GM23338 (cell line): ENCODE measurements around the gene EYA2.
"Not testable (repeated sequence)": the region's sequence is repeated elsewhere in the genome, so short reads cannot be mapped to it uniquely, and the experiment has no call there.

ENCODE experiments used
- EZH2phosphoT487 ChIP-seq: fragments of 200-600 bp; sonication (generic); IDR thresholded peaks from one replicate; pipeline ENCODE4 v1.8.1; 2018; ENCODE audit warnings: antibody characterized with exemption; ENCODE audit not compliant: unreplicated experiment
- JUNB ChIP-seq: IDR thresholded peaks from one replicate; pipeline ENCODE4 v1.6.1; 2016; ENCODE audit warnings: antibody characterized with exemption; ENCODE audit not compliant: unreplicated experiment
- POLR2AphosphoS5 ChIP-seq: IDR thresholded peaks from 2 replicates; pipeline ENCODE4 v1.6.1; 2016; ENCODE audit warnings: antibody characterized with exemption, low read depth
- TF ChIP-seq, protein P1 (sequence below), 2 experiments: fragments of 200-600 bp in 1 of 2; sonication (generic) in 1 of 2; conservative IDR thresholded peaks; 2 replicates each; pipeline versions ENCODE4 v1.5.1 to v1.6.1; 2016 to 2017; ENCODE audit warnings: antibody characterized with exemption in 2 of 2, low read depth in 2 of 2, mild to moderate bottlenecking in 2 of 2, moderate library complexity in 1 of 2

DNA sequence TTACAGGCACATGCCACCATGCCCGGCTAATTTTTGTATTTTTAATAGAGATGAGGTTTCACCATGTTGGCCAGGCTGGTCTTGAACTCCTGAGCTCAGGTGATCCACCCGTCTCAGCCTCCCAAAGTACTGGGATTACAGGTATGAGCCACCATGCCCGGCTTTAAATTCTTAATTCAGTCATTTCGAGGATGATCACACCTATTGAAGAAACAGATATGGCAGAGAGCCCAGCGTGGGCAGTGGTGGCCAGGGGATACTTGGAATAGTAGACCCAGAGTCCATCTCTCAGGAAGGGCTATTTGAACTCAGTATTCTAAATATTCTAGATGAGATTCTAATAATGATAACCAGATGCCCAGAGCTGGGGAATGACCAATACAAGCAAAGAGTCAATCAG is 281.6 kb downstream of the EYA2 start:
- TF ChIP-seq, protein P1, sequence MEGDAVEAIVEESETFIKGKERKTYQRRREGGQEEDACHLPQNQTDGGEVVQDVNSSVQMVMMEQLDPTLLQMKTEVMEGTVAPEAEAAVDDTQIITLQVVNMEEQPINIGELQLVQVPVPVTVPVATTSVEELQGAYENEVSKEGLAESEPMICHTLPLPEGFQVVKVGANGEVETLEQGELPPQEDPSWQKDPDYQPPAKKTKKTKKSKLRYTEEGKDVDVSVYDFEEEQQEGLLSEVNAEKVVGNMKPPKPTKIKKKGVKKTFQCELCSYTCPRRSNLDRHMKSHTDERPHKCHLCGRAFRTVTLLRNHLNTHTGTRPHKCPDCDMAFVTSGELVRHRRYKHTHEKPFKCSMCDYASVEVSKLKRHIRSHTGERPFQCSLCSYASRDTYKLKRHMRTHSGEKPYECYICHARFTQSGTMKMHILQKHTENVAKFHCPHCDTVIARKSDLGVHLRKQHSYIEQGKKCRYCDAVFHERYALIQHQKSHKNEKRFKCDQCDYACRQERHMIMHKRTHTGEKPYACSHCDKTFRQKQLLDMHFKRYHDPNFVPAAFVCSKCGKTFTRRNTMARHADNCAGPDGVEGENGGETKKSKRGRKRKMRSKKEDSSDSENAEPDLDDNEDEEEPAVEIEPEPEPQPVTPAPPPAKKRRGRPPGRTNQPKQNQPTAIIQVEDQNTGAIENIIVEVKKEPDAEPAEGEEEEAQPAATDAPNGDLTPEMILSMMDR (conservative IDR thresholded peaks at IDR 0.05; ENCODE audit: low read depth in 2 of 2): not testable (repeated sequence)
- not testable (repeated sequence) for TF ChIP-seq POLR2AphosphoS5, EZH2phosphoT487, JUNB
